Heart left ventricle (tissue), 13 donors: ENCODE measurements around the gene PCGF3.

Experiments used
- CTCF ChIP-seq, 12 donors: fragments of 200-600 bp; sonication (generic) in 4 of 12; IDR thresholded peaks; one replicate each; pipeline versions ENCODE4 v1.5.0 to v1.8.0; 2018 to 2022; ENCODE audit warnings: antibody characterized with exemption in 12 of 12, mild to moderate bottlenecking in 5 of 12
- POLR2A ChIP-seq, 2 donors: fragments of 450-650 bp; IDR thresholded peaks; one replicate each; pipeline ENCODE4 v1.6.1; 2017; ENCODE audit warnings: antibody characterized with exemption in 2 of 2, mild to moderate bottlenecking in 2 of 2, moderate library complexity in 2 of 2
- donor health status: ischemic (EF 13 %, LVEDD 7.1; RV severe dilation, severe dysfunction).
- donor health status: DM: no; HTN: yes; CAD: no.
- donor health status: DM: no; HTN: no; CAD: no.
- donor health status: ischemic (EF 25% LVEDD 6.9; RV normal size, moderate dysfunction).
- donor health status: ischemic (EF 25% LVEDD 5.7; RV mildly dilated, moderate dysfunction).
- donor health status: ischemic (EF 35%, LVEDD 5.7; RV mildly dilated, moderate dysfunction).
- donor health status: nonischemic (EF 11% LVEDD 7.7; RV severe dilation, severe dysfunction).
- donor health status: DM: yes; HTN: yes; CAD: no.
- donor health status: PGD.
- donor health status: ischemic (EF 29% LVEDD 5.4; RV normal size, mild dysfunction).
- donor health status: nonischemic (EF 23%, LVEDD 6.1; RV moderate dilation, normal function).

GRCh38 chr4:766152-766515 lies 60.5 kb downstream of the PCGF3 start:
- TF ChIP-seq CTCF (IDR thresholded peaks at IDR 0.05) (no peak), POLR2A (IDR thresholded peaks at IDR 0.05) (no peak)
